ENCODE data around the gene PCDH9.
A peak's percentile ranks its signal among the peaks of the same experiment; 100 is the strongest.

The PCDH9 gene

GRCh38 chr13:66405908-66406802 lies 824.0 kb downstream of the PCDH9 start:
- no peaks in the 10 kb centered on the region for H3K36me3 ChIP-seq (replicated peaks)
- no peak overlapping the region for H3K4me3 ChIP-seq (ENCODE audit: low read depth, low read length)
- H3K27ac ChIP-seq = no peak overlapping the region
- TF ChIP-seq, protein P1, sequence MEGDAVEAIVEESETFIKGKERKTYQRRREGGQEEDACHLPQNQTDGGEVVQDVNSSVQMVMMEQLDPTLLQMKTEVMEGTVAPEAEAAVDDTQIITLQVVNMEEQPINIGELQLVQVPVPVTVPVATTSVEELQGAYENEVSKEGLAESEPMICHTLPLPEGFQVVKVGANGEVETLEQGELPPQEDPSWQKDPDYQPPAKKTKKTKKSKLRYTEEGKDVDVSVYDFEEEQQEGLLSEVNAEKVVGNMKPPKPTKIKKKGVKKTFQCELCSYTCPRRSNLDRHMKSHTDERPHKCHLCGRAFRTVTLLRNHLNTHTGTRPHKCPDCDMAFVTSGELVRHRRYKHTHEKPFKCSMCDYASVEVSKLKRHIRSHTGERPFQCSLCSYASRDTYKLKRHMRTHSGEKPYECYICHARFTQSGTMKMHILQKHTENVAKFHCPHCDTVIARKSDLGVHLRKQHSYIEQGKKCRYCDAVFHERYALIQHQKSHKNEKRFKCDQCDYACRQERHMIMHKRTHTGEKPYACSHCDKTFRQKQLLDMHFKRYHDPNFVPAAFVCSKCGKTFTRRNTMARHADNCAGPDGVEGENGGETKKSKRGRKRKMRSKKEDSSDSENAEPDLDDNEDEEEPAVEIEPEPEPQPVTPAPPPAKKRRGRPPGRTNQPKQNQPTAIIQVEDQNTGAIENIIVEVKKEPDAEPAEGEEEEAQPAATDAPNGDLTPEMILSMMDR (IDR thresholded peaks at IDR 0.05; ENCODE audit: low read depth, low read length, missing control alignments) = no peak
- peak; percentile 37 for DNase-seq
- in situ Hi-C loops (cut with HindIII; ENCODE audit: low pct_ligation_motif_present, low sequenced_read_pairs) = no loop called here
- no peaks in the 10 kb centered on the region for H3K27me3 ChIP-seq (replicated peaks)

DNA sequence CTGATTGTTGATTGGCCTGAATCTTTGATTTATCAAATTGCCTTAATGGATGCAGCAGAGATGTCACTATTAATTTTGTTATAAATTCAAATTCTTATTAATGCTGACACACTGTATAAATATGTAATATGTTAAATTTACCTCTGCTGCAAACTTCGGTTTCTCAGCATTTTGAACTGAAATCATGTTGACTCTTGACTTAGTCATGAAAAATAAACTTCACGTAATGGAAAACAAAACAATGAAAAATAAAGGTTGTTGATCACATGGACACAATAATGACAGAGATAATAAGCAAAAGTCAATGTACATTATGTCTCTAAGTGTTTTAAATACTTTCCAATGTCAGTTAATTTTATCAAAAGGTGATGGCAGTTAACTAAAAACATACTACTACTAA lies 827.6 kb downstream of the PCDH9 start:
- Histone ChIP-seq H3K36me3 (replicated peaks) (no peaks in the 10 kb centered on the region), H3K4me3 (ENCODE audit: low read depth, low read length) (no peak overlapping the region), H3K27me3 (replicated peaks) (no peaks in the 10 kb centered on the region), H3K27ac (no peak overlapping the region)
- in situ Hi-C loops (cut with HindIII; ENCODE audit: low pct_ligation_motif_present, low sequenced_read_pairs) = no loop called here
- TF ChIP-seq, protein P1 (IDR thresholded peaks at IDR 0.05; ENCODE audit: low read depth, low read length, missing control alignments) = no peak
- no peak for DNase-seq

DNA sequence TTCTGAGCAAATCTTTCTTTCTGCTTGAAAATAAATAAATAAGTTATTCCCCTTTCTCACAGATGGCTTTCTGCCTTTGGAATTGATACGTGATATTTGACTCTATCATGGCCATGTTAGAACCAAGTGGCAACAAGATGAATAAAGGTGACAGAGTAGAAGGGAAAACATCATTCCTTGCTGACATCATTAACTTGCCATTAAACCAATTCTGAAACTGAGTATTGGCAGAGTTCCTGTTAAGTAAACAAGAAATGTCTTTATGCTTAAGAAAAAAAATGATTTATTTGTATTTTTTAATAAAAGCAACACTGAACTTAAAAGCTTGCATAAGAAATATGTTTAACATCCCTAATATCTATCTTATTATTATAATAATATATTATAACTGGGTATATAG lies 828.1 kb downstream of the PCDH9 start:
- H3K4me3 ChIP-seq (ENCODE audit: low read depth, low read length) = no peak overlapping the region
- TF ChIP-seq, protein P1 (IDR thresholded peaks at IDR 0.05; ENCODE audit: low read depth, low read length, missing control alignments) = no peak
- in situ Hi-C loops (cut with HindIII; ENCODE audit: low pct_ligation_motif_present, low sequenced_read_pairs) = no loop called here
- no peaks in the 10 kb centered on the region for H3K27me3 ChIP-seq (replicated peaks)
- no peaks in the 10 kb centered on the region for H3K36me3 ChIP-seq (replicated peaks)
- no peak for DNase-seq
- H3K27ac ChIP-seq = no peak overlapping the region

GRCh38 chr13:66400292-66400691 lies 829.8 kb downstream of the PCDH9 start:
- Histone ChIP-seq H3K36me3 (replicated peaks) (no peaks in the 10 kb centered on the region), H3K4me3 (ENCODE audit: low read depth, low read length) (no peak overlapping the region), H3K27ac (no peak overlapping the region), H3K27me3 (replicated peaks) (no peaks in the 10 kb centered on the region)
- DNase-seq = no peak
- in situ Hi-C loops (cut with HindIII; ENCODE audit: low pct_ligation_motif_present, low sequenced_read_pairs) = no loop called here
- TF ChIP-seq, protein P1 (IDR thresholded peaks at IDR 0.05; ENCODE audit: low read depth, low read length, missing control alignments) = no peak

GRCh38 chr13:66399873-66400272 lies 830.3 kb downstream of the PCDH9 start:
- Histone ChIP-seq H3K27me3 (replicated peaks) (no peaks in the 10 kb centered on the region), H3K27ac (no peak overlapping the region), H3K4me3 (ENCODE audit: low read depth, low read length) (no peak overlapping the region), H3K36me3 (replicated peaks) (no peaks in the 10 kb centered on the region)
- in situ Hi-C loops (cut with HindIII; ENCODE audit: low pct_ligation_motif_present, low sequenced_read_pairs) = no loop called here
- TF ChIP-seq, protein P1 (IDR thresholded peaks at IDR 0.05; ENCODE audit: low read depth, low read length, missing control alignments) = no peak
- no peak for DNase-seq

Measured in brain microvascular endothelial cell (primary cell).